Bronchial epithelial cell (primary cell): ENCODE results near the gene CCDC60. TPM values are rescaled to one million over a fixed set of nuclear protein-coding genes. Genes with fewer than 3 reads are reported as not detected.
"Not testable (repeated sequence)": the region's sequence is repeated elsewhere in the genome, so short reads cannot be mapped to it uniquely, and the experiment has no call there.

Experiments
- DNase-seq: peaks from one replicate; pipeline ENCODE4 v3.0.0-alpha.2; 2010; ENCODE audit warnings: low read depth
- FAIRE-seq: peaks from 2 replicates; lab custom pipeline; 2011; peaks lifted over from hg19 to GRCh38; lab: Jason Lieb, UNC
- H3K27me3 ChIP-seq: 2 replicates; pipeline ENCODE4 v1.5.1; 2011; ENCODE audit warnings: low read length; ENCODE audit not compliant: control insufficient read depth, insufficient read depth
- H3K36me3 ChIP-seq: 2 replicates; pipeline ENCODE4 v1.5.1; 2011; ENCODE audit warnings: low read length; ENCODE audit not compliant: control insufficient read depth, insufficient read depth
- H3K4me3 ChIP-seq: 2 replicates; pipeline ENCODE4 v1.5.1; 2011; ENCODE audit warnings: mild to moderate bottlenecking, low read depth, low read length, control low read depth
- CTCF ChIP-seq: IDR thresholded peaks from 2 replicates; pipeline ENCODE4 v1.5.1; 2011; ENCODE audit warnings: mild to moderate bottlenecking, moderate library complexity, low read length, control low read depth, inconsistent platforms; ENCODE audit not compliant: insufficient read depth, severe bottlenecking
- total RNA-seq: library from RNA; depleted of rRNA; stranded (reverse); fragments of >200 nt; gene quantifications from 2 replicates; pipeline ENCODE4 v1.2.1, GENCODE V29; 2014

The CCDC60 gene
- total RNA-seq, 1 donor from 2014 or later, result 0.26 TPM

GRCh38 chr12:119338593-119339363, 4.2 kb downstream of the CCDC60 start:
- Histone ChIP-seq H3K27me3 (no peaks in the 10 kb centered on the region), H3K4me3 (no peak overlapping the region), H3K36me3 (no peaks in the 10 kb centered on the region)
- FAIRE-seq (no peak), DNase-seq (no peak)
- no peak for TF ChIP-seq CTCF

- no peak for DNase-seq
- Histone ChIP-seq H3K27me3 (no peaks in the 10 kb centered on the region), H3K36me3 (no peaks in the 10 kb centered on the region), H3K4me3 (no peak overlapping the region)
- no peak for TF ChIP-seq CTCF
- FAIRE-seq, result no peak
These were observed 6.0 kb downstream of the CCDC60 start for GRCh38 chr12:119340578-119340977.

GRCh38 chr12:119341020-119341419, 6.5 kb downstream of the CCDC60 start:
- Histone ChIP-seq H3K27me3 (no peaks in the 10 kb centered on the region), H3K36me3 (no peaks in the 10 kb centered on the region), H3K4me3 (no peak overlapping the region)
- FAIRE-seq, result no peak
- no peak for DNase-seq
- no peak for TF ChIP-seq CTCF

GRCh38 chr12:119341988-119342387, 7.5 kb downstream of the CCDC60 start:
- no peaks in the 10 kb centered on the region for H3K27me3 ChIP-seq
- no peaks in the 10 kb centered on the region for H3K36me3 ChIP-seq
- no peak for TF ChIP-seq CTCF
- FAIRE-seq (no peak), DNase-seq (no peak)
- no peak overlapping the region for H3K4me3 ChIP-seq

GRCh38 chr12:119343130-119343529, 8.6 kb downstream of the CCDC60 start:
- Histone ChIP-seq H3K36me3 (no peaks in the 10 kb centered on the region), H3K4me3 (no peak overlapping the region), H3K27me3 (no peaks in the 10 kb centered on the region)
- FAIRE-seq (no peak), DNase-seq (no peak)
- TF ChIP-seq CTCF, result no peak

- Histone ChIP-seq H3K36me3 (no peaks in the 10 kb centered on the region), H3K27me3 (no peaks in the 10 kb centered on the region), H3K4me3 (no peak overlapping the region)
- DNase-seq (no peak), FAIRE-seq (no peak)
- TF ChIP-seq CTCF, result no peak
These were observed 19.6 kb downstream of the CCDC60 start for GRCh38 chr12:119354172-119354571.

GRCh38 chr12:119360366-119360765, 25.8 kb downstream of the CCDC60 start:
- H3K36me3 ChIP-seq, DNase-seq, H3K4me3 ChIP-seq, H3K27me3 ChIP-seq, FAIRE-seq: not testable (repeated sequence)
